ENCODE measurements around the gene CARNS1. TPM values are rescaled to one million over a fixed set of nuclear protein-coding genes. Genes with fewer than 3 reads are reported as not detected.

The CARNS1 gene, protein sequence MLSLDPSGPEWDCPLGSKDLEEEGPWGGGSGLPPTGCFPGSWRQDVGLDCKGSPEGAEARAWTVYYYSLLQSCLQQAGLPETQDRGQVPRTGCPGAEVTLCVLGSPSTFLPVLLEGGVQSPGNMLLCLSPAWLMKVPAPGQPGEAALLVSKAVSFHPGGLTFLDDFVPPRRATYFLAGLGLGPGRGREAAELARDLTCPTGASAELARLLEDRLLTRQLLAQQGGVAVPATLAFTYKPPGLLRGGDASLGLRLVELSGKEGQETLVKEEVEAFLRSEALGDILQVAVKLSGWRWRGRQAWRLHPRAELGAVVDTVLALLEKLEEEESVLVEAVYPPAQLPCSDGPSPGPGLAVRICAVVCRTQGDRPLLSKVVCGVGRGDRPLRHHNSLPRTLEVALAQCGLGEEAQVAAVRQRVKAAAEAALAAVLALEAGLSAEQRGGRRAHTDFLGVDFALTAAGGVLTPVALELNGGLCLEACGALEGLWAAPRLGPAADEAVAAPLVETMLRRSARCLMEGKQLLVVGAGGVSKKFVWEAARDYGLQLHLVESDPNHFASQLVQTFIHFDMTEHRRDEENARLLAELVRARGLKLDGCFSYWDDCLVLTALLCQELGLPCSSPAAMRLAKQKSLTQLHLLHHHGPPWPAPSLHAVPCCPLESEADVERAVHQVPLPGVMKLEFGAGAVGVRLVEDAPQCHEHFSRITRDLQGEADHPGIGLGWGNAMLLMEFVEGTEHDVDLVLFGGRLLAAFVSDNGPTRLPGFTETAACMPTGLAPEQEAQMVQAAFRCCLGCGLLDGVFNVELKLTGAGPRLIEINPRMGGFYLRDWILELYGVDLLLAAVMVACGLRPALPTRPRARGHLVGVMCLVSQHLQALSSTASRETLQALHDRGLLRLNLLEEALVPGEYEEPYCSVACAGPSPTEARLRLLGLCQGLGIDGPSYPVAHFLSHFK
- total RNA-seq: under 0.01 TPM in 2 replicates

DNA sequence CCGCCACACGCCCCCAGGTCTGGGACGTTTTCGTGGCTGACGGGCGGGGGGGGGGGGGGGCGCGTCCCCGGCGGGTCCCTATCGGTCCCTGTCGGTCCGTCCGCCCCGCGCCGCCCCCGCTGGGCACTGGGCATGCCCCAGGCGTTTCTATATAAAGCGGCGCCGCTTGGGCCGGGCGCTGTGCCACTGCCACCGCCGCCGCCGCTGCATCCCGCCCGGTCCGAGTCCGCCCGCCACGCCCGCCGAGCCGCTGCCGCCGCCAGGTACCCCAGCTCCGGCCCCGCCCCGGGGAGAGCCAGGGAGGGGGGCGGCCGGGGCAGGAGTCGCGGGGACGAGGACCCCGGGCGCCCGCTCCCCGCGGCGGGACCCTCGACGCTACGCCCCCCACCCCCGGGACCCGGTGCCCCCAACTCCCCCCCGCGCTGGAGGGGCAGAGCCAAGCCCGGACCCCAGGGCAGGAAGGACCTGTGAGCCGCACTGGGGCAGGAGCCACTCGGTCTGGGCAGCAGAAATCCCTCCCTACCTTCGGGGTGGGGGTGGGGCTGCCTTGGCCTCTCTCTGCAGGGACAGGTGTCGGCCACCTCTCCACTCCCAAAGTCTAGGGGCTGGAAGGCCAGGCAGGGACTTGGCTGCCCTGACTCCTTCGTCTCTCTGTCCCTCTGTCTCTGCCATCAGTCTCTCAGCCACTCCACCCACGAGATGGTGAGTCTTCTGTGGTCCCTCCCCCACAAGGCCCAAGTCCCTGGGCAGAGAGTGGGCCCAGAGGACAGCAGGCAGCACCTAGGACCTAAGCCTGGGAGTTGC, at the start of gene CARNS1:
TSS of gene CARNS1 (plus strand) at position 178 of the 804 bp plus-strand sequence. CDS start at position 700, 522 bp downstream.
- no peak for DNase-seq (ENCODE audit: low read depth in 2 of 2)

DNA sequence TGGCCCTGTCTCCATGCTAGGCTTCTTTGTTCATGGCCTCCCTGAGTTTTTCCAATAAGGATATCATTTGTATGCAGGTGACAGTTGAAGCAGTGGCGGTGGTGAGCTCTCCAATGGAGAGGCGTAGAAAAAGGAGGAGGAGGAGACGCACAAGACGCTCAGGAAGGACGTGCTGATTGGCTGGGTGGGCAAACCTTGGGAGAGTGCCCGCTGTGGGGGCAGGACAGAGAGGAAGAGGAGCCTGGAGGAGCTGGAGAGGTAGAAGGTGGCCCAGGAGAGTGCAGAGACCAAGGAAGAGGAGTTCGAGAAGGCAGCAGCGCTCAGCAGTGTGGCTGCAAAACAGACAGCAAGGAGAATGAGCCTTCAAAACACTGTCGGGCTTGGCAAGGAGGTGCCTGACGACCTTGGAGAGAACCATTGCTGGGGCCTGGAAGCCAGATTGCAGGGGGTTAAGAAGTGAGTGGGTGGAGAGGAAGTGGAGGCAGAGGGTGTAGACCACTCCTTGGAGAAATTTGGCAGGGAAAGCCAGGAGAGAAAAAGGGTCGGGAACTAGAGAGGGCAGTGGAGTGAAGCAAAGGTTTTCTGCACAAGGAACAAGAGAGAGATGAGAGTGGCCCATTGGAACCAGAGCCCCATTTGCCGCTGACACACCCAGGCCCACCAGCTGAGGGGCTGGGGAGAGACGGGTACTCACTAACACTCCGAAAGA, 49.6 kb upstream of the CARNS1 start:
- no peak for DNase-seq (ENCODE audit: low read depth in 2 of 2)

DNA sequence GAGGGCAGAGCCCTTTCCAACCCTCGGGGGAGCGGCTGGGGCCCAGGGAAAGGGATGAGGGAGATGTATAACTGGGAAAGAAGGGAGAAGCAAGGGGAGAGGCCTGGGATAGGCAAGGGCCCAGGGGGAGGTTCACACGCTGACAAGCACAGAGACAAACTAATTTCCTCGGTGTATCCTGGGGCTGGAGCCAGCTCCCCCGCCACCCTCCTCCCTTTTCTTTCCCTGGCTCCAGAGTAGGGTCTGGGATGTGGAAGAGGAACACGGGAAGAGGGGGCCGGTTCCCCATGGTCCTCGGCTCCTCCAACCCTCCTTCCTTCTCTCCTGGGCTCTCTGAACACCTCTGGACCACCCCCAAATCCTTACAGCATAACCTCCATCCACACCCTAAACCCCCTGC, 48.9 kb upstream of the CARNS1 start:
- DNase-seq (ENCODE audit: low read depth in 2 of 2): no peak

GRCh38 chr11:67366961-67367760, 48.3 kb upstream of the CARNS1 start:
- DNase-seq (ENCODE audit: low read depth in 2 of 2): no peak

GRCh38 chr11:67367761-67368227, 47.7 kb upstream of the CARNS1 start:
- no peak for DNase-seq (ENCODE audit: low read depth in 2 of 2)

DNA sequence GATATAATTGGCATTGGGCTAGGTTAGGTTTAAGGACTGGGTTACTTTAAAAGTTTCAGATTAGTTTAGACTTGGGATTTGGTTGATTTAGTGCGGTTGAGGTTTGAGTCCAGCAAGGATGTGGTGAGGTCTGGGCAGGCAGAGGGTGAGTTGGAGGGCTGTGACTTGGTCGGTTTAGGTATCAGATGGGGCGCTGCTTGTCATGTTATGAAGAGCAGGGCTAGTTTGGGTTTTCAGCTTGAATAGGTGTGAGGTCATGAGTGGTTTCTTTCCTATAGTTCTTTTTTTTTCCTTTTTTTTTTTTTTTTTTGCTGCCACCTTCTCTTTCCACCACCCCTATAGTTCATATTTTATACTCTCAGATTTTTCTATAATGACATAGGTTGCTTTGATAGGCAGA, 46.9 kb upstream of the CARNS1 start:
- DNase-seq (ENCODE audit: low read depth in 2 of 2): no peak

DNA sequence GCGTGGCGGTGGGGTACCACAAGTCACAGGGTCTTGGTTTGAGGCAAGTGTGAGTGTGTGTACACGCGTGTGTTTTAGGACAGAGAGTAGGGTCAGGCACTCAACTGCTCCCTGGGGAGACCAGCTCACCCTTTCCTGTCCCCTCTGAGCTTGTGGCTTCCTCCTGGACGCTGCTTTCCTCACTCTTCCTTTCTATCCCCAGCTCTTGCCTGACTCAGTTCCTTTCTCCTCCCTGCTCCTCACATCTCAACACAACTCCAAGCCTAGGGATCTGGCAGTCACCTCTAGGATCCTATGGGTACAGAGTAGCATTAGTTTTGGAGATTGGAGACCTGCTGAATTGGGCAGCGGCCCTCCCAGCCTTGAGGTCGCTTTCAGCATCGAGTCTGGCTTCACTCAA, 46.2 kb upstream of the CARNS1 start:
- DNase-seq (ENCODE audit: low read depth in 2 of 2): no peak

DNA sequence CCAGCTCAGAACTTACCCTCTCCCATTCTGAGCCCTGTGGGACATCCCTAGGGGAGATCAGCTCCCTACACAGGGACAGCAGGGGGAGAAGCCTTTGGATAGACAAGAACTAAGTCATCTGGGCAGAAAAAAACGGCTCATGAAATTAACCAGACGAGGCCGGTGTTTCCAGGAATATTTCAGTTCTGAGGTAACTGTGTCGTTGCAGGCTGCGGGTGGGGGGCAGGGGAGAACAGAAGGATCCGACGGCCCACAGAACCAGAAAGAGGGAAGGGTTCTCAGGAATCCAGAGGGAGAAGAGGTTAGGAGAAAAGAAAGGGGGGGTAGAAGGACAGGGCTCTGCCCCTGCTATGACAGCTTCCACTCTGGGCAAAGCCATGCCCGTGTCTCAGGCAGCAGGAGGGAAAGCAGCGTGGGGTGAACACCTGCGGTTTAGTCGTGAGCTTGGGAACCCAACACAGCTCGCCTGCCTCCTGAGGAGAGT, 45.6 kb upstream of the CARNS1 start:
- DNase-seq (ENCODE audit: low read depth in 2 of 2): no peak

DNA sequence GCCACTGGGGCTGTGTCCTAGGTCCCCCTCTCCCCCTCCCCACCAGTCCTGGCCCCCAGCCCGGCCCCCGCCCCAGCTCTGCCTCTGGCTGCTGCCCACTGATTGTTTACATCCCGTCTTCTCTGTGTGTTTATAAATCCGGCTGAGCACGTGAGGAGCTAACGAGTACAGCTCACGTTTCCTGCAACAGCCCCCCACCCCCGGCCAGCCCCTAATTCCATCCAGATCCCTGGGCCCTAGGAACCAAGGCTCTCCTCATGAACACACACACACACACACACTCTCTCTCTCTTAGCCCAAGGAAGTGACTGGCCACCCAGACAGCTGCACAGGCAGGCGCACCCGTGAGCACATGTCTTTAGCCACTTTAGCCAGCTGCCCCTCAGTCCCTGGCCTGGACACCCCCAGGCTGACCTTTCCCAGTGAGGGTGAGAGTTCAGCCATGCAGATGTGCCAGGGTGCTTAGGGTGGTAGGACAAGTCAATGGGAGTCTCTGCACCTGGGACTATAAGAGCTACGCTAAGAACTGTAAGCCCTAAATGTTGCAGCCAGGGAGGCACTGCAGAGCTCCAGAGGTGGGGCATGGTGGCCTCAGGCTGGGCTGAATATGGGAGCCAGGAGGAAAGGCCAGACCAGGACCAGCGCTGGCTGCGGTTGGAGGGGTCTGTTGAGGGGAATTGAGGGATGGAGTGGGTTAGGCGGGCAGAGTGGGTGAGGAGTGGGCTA, 45.0 kb upstream of the CARNS1 start:
- DNase-seq (ENCODE audit: low read depth in 2 of 2): peak in 1 of 2 donors; percentile 67

GRCh38 chr11:67371189-67371910, 44.1 kb upstream of the CARNS1 start:
- DNase-seq (ENCODE audit: low read depth in 2 of 2): peak; percentile 54 to 66

DNA sequence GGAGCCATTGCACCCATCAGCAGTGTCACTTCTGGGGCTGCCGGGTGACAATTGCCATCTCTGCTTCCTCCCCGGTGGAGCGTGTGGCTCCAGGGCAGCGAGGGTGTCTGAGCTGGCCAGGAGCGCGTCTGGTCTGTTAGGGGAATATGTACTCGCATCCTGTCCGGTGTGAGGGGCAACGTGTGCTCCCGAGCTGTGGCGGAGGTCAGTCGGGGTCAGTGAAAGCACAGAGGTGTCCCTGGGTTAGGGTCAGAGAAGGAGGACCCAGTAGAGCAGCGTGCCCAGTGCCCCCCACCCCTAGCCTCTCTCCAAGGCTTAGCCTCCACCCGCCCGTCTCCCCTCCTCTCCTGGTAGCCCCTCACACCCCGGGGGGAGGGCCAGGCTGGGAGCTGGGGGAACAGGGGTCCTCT, 43.6 kb upstream of the CARNS1 start:
- no peak for DNase-seq (ENCODE audit: low read depth in 2 of 2)

GRCh38 chr11:67372321-67372992, 43.0 kb upstream of the CARNS1 start:
- no peak for DNase-seq (ENCODE audit: low read depth in 2 of 2)

GRCh38 chr11:67372993-67373647, 42.4 kb upstream of the CARNS1 start, which contains the start of gene CLCF1:
CLCF1 (minus strand) TSS chr11:67373598; CDS start chr11:67373539, 59 bp downstream.
- DNase-seq (ENCODE audit: low read depth in 2 of 2): peak; percentile 67 to 77

DNA sequence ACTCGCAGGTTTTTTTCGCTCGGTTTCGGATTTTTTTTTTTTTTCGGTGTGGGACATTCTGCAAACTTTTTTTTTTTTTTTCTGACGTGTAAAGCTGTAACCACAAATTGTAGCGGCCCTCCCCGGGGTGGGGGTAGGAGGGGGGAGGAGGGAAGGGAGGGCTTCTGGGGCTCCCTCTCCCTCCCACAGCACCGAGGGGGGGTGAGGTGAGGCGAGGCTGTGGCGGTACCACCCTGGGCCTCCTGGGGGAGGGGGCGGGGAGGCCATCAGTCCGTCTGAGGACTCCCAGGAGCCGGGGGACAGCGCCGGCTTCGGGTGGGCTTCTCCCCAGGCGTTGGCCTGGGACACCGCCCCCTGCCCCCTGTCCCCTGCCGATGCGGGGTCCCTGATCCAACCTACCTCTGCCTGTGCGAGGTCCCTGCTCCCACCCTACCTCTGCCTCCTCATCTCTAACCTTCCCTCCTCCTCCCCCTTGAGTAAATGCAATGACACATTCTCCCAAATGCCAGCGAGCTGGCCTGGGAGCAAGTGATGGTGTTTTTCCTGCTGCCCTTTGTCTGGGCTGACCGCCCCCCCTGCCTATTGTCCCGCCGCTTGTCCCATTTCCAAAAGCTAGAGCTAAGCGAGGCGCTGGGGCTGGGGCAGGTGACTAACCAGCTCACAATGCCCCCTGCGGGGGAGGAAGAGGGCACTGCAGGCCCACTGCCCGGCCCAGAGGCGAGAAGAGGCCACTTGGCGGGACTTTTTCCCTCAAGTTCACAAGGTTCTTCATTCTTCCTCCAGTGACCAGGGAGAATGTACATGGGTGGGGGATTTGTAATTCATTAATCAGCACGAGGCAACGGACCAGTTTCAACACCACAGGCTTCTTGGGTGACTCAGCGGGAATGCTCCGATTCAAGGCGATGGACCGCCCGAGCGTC, 41.6 kb upstream of the CARNS1 start:
- DNase-seq (ENCODE audit: low read depth in 2 of 2): peak; percentile 80 to 93

DNA sequence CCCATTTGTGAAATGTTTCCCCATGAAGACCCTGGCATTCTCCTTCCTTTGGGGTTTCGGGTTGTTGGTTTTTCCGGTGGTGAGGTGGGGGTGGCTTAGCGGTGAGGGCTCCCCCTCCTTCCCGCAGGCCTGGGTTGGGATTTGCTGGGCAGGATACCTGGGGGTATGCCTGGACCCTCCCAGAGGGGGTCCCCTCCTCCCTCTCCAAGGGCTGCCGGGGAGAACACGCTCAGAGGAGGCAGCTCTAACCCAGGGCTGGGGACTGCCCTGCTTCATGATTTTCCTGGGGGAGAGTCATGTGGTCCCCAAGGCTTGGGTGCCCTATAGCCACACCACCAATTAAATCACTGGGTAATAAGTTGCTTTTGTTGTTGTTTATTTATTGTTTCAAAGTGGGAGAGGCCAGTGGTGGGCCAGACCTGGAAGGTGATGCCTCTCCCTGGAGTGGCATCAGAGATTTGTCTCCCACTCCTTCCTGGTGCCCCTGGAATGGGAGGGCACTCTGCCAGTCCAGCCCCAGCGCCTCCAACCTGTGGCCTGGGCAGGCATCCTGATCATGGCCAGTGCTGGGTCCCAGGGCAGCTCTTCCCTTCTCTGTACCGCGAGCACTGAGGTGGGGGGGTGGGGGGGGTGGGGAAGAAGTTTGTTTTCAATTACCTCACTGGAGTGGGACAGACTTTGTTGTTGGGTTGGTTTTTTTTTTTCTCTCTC, 40.8 kb upstream of the CARNS1 start:
- no peak for DNase-seq (ENCODE audit: low read depth in 2 of 2)
